ENCODE measurements around the gene WHAMM.
"Not testable (repeated sequence)": the region's sequence is repeated elsewhere in the genome, so short reads cannot be mapped to it uniquely, and the experiment has no call there.

WHAMM gene

DNA sequence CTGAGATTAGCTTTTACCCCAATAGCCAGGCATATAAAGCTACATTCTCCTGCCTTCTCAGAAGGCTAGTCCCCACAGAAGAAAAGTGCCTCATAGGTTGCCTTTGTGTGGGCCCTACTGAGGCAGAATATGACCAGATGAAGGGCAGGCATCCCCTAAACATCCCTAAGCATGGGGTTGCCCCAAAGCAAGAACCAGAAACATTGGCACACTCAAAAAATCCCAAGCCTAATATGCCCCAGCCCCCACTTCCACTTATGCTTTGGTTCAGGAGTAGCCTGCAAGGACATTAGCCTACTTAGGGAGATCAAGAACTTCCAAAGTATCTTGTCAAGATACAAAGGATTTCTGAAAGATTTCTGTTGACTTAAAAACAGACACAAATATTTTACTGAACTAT lies 29.7 kb downstream of the WHAMM start:
- no peak for FAIRE-seq

GRCh38 chr15:82840166-82840565 lies 30.7 kb downstream of the WHAMM start:
- no peak for FAIRE-seq

GRCh38 chr15:82843566-82843965 lies 34.1 kb downstream of the WHAMM start:
- no peak for FAIRE-seq

DNA sequence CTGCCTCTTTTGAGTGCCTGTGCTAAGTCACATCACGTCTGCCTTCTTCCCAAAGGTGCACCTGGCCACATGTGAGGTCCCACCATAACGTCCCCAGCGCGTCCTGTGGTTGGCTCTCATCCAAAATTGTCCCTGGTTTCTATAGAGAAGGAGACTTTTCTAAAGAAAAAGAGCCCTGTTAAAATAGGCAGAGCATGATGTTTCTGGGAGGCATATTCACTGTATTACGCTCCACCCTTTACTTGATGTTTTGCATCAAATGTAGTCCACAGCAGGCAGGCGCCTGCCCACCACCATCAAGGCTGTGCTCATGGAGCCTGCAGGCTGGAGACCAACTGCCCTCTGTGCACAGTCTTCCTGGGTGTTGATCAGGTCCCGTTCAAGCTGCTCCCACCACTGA lies 36.3 kb downstream of the WHAMM start:
- no peak for FAIRE-seq

GRCh38 chr15:82846621-82847020 lies 37.2 kb downstream of the WHAMM start:
- no peak for FAIRE-seq

- no peak for FAIRE-seq
These were observed 38.3 kb downstream of the WHAMM start for GRCh38 chr15:82847703-82848102.

DNA sequence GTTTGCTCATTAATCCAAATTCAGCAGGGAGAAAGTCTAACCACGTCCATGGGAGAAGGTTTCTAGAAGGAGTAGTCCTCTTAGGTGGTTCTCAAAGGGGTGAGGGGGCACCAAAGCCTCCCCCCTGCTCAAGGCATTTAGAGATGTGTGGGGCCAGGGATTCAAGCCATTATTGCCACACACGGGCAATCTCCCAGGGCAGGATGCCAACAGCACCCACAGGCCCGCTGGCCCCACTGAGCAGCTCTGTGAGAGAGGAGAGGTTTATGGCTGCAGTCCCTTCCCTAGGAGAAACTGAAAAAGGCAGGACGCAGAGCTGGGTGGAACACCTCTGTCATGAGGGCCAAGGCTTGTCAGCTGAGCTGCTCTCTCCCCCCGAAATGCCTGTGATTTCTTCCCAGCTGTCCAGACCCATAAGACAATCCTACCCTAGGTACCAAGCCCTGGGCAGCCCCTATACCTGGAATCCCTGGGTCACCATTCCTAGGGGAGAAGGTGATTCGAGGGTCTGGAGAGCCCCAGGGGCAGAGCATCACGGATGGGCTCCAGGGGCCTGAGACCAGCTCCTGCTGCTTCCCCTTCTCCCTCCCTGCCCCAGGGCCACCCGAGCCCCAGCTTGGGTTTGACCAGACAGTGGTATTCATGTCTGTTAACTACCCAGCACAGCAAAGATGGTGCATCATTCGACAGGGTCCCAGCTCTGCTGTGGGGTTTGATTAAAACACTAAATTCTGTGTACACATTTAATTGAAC lies 39.0 kb downstream of the WHAMM start:
- no peak for FAIRE-seq

GRCh38 chr15:82849556-82850512 lies 40.4 kb downstream of the WHAMM start:
- no peak for FAIRE-seq

GRCh38 chr15:82850731-82851130 lies 41.3 kb downstream of the WHAMM start:
- no peak for FAIRE-seq

- FAIRE-seq = no peak
These were observed 42.0 kb downstream of the WHAMM start for GRCh38 chr15:82851306-82851850.

DNA sequence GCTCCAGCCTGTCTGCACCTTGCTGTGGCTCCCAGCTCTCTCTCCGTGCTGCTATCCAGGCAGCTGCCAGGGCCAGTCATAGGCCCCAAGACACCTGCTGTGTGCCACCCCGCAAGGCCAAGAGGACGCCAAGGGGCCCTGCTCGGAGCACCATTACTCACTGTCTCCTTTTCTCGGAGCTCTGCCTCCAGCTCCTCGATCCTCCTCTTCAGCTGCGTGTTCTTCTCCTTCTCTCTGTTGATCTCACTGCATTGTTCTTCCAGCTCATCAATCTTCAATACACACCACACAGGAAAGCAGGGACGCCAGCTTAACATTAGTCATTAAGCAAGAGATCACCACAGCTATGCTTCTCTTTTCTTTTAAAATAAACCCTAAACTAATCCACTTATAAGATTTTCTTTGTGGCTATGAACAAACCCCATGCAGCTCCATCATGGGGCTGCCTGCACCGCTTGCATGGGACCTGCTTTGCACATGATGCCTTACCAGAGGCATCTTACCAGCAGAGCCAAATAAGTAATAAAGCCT lies 42.6 kb downstream of the WHAMM start:
- FAIRE-seq = no peak

DNA sequence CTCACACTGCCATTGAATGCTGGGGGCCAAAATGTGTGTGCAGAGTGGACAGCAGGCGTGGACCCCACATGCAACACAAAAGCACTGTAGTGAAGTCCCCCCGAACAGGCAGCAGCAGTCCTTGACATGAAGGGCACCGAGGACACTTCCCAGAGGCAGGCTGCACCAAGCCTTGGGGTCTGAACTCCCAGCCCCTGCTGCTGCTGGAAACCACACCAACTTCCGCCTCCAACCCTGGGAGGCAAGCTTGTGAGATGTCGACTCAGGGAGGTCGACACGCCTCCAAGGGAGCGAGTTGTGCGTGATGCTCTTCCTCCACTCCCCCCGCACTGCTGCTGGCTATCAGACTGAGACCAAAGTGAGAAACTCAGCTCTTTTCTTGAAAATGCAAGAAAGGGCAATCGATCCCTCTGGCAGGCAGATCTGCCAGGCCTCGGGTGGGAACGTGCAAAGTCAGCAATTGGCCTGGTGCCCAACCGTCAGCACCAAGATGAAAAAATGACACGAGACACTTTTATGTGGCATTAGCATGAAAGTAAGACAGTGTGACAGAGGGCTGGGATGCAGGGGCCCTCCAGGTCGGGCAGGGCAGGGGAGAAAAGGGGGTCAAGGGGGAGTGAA lies 43.6 kb downstream of the WHAMM start:
- no peak for FAIRE-seq

DNA sequence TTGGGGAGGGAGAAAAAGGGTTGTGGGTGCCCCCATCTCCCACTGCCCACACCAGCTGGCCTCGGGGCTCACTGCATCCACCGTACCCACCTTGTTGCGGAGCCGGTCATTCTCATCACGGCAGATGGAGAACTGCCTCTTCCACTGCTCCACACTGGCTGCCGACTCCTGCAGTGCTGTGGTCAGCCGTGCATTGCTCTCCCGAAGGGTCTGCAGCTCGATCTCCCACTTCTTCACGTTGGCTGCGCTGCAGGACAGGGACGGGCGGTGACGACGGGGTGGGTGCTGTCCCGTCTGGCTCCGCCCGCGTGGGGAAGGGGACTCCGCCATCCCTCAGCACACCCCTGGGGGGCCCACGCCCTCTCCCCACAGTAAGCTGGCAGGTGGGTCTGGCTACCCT lies 45.1 kb downstream of the WHAMM start:
- no peak for FAIRE-seq

- no peak for FAIRE-seq
These were observed 46.1 kb downstream of the WHAMM start for GRCh38 chr15:82855286-82856100.

GRCh38 chr15:82856397-82857170 lies 47.2 kb downstream of the WHAMM start:
- no peak for FAIRE-seq

- no peak for FAIRE-seq
These were observed 49.5 kb downstream of the WHAMM start for GRCh38 chr15:82858932-82859331.

GRCh38 chr15:82862886-82863285 lies 53.5 kb downstream of the WHAMM start:
- FAIRE-seq = no peak

DNA sequence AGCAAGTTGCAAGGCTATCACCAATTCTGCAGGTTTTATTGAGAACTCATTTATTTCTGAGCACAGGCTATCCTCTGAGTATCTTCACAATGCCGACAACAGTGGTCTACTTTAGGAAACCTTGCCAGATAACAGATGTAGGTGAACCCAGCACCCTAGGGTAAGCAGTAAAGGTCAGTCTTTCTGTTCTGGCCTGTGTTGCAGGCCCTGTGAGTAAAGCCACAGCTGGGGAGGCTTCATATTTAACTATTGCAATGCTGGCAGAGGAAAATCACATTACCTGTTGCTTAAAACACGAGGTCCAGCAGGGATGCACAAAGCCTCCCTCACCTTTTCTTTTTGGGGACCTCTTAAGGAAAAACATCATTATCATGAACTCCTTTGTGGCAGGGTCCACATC lies 55.5 kb downstream of the WHAMM start:
- no peak for FAIRE-seq

DNA sequence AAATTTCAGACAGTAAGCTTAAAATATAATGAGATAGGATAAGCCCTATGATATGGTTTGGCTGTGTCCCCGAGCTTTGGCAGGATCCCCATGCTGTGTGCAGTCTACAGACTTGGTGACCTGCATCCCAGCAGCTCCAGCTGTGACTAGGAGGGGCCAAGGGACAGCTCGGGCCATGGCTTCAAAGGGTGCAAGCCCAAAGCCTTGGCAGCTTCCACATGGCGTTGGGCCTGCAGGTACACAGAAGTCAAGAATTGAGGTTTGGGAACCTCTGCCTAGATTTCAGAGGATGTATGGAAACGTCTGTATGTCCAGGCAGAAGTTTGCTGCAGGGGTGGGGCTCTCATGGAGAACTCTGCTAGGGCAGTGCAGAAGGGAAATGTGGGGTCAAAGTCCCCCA lies 56.2 kb downstream of the WHAMM start:
- FAIRE-seq = not testable (repeated sequence)

DNA sequence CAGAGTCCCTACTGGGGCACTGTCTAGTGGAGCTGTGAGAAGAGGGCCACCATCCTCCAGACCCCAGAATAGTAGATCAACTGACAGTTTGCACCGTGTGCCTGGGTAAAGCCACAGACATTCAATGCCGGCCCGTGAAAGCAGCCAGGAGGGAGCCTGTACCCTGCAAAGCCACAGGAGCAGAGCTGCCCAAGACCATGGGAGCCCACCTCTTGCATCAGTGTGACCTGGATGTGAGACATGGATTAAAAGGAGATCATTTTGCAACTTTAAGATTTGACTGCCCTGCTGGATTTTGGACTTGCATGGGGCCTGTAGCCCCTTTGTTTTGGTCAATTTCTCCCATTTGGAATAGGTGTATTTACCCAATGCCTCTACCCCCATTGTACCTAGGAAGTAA lies 56.6 kb downstream of the WHAMM start:
- not testable (repeated sequence) for FAIRE-seq

DNA sequence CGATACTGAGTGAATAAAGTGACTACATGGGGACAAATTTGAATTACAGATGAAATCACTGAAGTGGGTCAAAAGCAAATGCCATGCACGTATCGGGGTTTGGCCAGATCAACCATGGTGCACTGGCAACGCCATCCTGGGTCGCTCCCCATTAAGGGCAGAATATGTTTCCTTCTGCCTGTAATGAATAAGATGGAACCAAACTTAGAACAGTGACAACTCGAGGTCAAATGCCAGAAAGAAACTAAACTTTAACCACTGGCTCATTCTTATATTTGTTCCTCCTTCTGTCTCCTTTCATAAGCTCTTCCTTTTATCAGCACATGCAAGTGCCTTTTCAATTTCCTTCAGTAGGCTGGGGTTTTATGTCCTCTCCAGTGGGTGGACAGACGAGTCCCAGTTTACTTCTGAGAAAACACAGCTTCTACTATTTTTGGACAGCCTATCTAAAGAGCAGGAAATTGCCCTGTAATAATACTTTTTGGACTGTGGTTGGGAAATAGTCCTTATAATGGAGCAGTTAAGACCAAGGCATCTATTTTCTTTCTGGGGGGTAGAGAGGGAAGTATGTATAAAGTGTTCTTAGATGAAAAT lies 61.4 kb downstream of the WHAMM start:
- FAIRE-seq = no peak
